ENCODE measurements around the gene SERPING1.

SERPING1 gene

DNA sequence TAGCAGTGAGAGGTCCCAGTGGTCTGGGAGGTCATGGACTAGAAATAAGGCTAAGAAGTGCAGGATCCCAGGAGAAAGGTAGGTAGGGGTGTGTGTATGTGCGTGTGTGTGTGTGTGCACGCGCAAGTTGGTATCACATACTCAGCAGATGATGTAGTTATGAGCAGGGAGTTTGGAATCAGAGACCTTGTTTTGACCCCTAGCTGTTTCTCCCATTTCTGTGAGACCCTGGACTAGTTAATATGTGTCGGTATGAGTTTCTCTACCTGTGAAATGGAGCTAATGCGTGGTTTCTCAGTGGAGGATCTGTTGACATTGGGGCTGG lies 1.3 kb downstream of the SERPING1 start:
- no peak for DNase-seq

DNA sequence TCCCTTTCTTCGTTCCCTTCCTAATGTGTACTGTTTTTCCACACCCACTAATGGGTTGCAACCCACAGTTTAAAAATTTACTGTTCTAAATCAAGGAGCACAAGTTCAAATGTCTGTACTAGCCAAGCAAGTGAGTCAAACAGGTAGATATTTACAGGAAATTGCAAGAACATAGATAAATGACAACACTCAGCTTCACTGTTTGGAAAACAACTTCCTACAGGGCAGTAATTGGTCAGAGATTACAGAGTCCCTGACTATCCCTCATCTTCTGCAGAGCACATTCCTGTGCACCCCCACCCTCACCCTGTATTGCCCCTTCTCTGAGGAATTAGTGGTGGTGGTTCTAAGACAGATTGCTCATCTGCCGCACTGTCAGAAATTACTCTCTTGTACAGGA lies 1.9 kb downstream of the SERPING1 start:
- DNase-seq = no peak

DNA sequence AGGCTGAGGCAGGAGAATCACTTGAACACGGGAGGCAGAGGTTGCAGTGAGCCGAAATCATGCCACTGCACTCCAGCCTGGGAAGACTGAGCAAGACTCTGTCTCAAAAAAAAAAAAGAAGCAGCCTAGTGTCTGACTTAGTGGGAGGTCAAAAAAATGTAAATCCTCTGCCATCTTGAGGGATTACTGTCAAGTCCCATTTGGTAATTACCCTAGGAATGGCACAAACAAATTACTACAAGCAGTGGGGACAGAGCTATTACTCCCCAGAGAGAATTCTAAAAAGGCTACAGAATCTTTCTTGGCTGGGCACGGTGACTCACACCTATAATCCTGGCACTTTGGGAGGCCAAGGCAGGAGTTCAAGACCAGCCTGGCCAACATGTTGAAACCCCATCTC lies 3.8 kb downstream of the SERPING1 start:
- no peak for DNase-seq

DNA sequence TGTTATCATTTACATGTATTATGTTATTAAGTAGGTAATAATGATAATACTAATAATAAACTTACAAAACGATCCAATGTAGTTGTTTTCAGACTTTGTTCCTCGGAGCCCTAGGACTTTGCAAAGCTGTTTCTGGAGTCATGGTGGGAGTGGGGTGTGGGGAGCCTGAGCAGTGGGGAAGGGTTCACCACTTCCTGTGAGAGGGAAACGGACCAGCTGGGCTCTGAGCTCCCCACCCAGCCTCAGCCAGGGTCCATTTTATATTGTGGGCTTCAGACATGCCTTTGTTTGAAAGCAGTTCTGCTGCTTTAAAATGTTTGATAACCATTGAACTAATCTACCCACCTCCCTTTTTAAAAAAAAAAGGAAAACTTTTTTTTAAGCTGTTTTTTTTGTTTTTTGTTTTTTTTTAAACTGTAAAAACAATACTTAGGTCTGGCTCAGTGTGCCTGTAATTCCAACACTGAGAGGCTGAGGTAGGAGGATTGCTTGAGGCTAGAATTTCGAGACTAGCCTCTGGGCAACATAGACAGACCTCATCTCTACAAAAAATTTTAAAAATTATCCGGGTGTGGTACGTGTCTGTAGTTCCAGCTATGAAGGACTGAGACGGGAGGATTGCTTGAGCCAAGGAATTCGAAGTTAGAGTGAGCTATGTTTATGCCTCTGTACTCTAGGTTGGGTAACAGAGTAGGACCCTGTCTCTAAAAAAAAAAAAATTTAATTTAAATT lies 7.0 kb downstream of the SERPING1 start:
- DNase-seq = no peak

DNA sequence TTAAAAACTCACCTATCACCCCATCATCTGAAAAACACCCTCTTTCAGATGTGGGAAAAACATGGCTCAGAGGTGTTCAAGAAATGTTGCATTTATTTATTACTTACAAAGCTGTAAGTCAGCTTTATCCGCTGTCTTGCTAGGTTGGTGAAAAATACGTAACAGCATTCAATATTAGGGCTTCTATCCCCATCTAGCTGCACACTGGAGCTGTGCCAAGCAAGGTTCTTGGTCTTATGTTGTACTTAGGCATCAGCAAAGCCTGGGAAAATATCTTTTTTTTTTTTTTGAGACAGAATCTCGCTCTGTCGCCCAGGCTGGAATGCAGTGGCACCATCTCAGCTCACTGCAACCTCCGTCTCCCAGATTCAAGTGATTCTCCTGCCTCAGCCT lies 7.5 kb downstream of the SERPING1 start:
- no peak for DNase-seq

DNA sequence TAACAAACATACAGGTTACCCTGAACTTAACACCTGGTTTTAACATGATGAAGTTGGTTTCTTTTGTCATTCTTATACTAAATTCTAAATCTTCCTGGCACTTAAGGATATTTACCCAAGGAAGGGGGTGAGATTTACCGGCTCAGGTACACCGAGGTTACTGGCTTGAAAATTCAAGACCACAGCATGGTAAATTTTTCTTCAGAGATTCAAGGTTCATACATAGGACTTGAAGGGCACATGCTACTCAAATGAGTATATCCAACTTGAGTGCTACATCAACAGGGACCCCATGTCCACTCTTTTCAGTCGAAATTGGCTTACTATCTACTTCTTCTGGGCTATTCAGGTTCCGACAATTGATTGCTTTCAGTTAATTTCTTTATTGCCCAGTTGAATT lies 12.7 kb downstream of the SERPING1 start:
- DNase-seq = no peak

DNA sequence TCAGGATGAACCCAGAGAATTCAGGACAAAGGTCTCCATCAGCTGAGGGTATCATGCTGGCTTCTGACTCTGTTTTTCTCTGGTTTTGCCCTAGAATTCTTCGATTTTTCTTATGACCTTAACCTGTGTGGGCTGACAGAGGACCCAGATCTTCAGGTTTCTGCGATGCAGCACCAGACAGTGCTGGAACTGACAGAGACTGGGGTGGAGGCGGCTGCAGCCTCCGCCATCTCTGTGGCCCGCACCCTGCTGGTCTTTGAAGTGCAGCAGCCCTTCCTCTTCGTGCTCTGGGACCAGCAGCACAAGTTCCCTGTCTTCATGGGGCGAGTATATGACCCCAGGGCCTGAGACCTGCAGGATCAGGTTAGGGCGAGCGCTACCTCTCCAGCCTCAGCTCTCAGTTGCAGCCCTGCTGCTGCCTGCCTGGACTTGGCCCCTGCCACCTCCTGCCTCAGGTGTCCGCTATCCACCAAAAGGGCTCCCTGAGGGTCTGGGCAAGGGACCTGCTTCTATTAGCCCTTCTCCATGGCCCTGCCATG lies 16.8 kb downstream of the SERPING1 start:
- no peak for DNase-seq

DNA sequence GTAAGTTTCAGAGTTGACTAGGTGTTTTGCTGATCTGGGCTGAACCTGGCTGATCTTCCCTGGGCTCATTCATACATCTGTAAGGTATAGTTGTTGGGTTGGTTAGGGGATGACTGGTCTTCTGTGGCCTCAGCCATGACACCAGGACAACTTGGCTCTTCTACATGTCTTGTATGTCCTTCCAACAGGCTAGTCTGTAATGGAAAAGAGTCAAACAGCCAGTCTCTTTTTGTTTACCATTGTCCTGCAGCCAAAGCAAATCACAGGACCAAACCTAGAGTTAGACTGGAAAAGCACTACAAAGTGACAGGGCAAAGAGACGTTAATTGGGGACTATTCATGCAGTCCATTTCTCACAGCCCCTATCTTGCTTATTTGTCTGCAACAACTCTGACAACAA lies 17.8 kb downstream of the SERPING1 start:
- DNase-seq = no peak

DNA sequence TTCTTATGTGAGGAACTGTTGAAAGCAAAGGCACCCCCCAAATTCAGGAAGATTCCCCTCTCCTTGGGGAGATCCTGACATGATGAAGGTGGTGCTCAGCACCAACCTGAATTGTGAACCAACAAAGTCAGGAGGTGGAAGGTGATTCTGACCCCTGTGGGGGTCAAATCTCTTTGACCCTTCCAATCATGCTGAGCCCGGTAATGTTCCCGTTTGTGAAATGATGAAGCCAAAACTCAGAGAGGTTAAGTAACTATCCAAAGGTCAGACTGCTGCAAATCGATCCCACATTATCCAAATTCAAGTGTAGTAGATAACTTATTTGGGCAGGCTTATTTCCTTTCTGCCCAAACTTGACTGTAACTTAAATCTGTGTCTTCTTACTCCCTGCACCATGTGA lies 19.1 kb downstream of the SERPING1 start:
- DNase-seq = no peak

DNA sequence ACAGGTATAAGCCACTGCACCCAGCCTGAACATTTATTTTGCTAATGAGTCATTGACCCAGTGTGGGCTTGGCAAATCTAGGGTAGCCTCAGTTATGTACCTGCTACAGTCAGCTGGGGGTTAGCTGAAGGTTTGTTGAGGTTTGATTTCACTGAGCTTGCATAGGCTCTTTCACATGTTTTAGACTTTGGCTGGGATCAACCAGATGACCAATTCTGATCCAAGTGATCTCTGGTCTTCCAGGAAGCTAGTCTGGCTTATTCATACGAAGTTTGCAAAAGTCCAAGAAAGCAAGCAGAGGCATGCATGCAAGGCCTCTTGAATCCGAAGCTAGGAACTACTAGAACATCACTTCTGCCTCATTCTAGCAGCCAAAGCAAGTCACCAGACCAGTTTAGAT lies 21.0 kb downstream of the SERPING1 start:
- no peak for DNase-seq

DNA sequence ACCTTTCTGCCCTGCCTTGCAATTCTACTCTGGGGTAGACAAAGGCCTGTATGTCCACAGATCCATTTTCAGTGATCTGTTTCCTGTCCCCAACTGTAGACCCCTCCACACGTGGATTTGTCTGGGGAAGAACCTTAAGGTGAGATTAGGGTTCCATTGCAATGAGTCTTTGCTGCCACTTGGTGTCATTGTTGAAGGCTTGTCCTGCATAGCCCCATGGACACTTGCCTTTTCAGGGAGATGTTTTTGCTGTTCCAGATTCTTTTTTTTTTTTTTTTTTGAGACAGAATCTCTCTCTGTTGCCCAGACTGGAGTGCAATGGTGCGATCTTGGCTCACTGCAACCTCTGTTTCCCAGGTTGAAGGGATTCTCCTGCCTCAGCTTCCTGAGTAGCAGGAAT lies 21.8 kb downstream of the SERPING1 start:
- DNase-seq = no peak

DNA sequence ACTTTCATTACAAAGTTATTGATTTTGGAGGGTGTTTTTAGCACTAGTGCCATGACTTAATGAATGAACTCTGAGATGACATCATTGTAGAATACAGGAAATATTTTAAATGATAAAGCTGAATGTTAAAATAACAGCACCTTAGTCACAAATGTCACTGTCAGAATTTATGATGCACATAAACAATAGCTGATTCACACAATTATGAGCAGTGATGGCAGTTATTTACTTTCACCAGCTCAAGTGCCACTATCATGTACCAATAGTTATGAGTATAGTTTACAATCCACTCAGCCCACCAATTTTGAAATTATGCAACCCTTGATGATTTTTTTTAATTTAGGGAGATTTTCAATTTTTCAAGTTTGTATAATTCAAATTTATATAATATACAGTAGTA lies 23.0 kb downstream of the SERPING1 start:
- no peak for DNase-seq

DNA sequence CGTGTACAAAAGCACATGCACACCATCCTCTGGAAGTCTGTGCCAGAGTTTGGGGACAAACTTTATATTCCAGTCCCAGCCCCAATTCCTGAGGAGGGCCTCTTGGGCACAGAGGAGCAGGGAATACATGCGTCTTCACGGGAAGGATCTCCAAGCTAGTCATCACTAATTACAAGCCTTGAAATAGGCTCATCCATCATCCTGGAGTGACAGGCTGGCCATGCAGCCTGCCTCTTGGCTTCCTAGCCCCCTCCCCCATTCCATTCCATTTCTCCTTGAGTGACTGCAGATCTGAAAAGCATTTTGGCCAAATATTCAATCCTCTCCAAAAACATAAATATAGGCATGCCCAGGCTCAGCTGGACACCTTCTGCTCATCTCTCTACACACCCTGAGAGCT lies 24.8 kb downstream of the SERPING1 start:
- no peak for DNase-seq

DNA sequence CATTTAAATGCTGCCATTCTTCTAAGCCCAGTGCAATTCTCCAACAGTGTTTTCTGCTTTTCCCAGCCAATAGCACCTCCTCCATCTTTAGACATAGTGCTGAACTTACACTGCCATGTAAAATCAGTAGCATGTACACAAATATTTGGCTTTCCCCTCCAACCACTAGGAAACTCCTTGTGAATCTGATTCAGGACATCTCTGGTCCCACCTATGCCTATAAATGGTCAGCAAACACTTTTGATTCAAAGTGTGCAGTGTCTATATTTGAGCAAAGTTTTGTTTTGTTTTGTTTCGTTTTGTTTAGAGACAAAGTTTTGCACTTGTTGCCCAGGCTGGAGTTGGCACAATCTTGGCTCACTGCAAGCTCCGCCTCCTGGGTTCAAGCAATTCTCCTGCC lies 27.4 kb downstream of the SERPING1 start:
- DNase-seq = no peak

DNA sequence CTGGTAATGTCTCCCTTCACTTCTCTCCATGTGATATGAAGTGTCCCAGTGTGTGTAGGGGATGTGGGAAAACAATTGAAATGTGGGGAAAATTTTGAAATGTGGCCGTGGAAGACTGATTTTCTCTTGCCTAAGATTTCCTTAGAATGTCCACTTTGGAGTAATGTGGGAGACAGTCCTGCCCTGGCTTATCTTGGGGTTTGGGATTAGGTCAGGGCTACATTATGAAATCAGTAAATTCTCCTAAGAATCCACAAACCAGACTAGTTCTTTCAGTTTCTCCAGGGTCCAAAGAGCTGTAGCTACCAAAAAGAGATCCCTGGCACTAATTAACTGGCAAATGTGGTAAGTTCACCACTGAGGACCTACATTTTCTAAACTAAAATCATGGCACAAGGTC lies 29.4 kb downstream of the SERPING1 start:
- no peak for DNase-seq

DNA sequence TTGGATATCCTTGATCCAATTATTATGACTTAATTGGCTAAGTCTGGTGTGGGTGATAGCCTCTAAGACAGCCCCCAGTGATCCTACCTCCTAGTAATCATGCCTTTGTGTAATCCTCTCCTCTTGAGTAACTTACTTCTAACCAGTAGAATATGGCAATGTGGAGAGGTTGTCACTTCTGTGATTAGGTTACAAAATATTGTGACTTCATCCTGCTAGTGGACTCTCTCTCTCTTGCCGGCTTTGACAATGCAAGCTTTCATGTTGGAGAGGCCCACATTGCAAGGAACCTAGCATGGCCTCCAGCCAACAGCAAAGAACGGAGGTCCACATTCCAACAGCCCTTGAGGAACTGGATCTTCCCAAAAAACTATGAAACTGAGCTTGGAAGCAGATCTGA lies 32.7 kb downstream of the SERPING1 start:
- no peak for DNase-seq

DNA sequence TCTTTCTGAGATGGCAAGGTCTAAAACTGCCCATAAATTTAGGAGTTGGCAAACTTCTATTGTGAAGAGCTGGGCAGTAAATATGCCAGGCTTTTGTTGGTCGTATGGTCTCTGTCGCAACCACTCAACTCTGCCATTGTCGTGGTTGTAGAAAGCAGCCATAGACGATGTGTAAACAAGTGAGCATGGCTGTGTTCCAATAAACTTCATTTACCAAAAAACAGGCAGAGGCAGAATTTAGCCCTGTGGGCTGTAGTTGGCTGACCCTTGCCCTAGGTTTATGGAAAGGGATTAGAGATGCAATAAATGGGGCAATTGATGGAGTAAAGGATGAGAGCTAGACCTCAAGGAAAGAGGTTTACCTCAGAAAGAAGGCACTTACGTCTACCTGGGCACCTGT lies 34.6 kb downstream of the SERPING1 start:
- no peak for DNase-seq

DNA sequence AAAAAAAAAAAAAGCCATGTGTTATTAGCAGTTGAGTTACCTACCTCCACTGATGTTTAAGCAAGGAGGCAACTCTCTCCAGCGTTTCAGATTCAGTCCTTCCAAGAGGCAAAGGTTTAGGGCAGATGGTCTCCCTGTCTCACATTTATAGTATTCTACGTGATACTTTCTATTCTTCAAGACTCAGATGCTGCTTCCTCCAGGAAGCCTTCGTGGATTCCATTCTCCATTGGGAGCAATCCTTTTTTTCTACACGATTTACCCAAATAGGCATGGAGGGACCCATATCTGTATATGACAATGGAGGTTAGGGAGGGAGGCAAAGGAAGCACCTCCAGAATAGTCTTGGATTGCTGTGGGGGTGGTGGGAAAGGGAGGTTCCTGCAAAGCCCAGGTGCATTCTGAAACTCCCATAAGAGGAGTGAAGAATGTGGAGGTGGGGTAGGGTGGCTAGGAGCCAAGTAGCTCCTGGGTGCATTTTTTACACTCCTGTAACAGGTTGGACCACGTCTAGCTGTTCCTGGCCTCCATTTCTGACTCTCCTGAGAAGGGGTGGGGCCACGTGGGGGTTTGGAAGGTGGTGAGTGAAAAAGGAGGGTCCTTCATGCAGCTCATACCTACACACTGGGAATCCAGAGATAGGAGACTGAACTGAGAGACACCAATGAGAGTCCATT lies 36.0 kb downstream of the SERPING1 start:
- no peak for DNase-seq

DNA sequence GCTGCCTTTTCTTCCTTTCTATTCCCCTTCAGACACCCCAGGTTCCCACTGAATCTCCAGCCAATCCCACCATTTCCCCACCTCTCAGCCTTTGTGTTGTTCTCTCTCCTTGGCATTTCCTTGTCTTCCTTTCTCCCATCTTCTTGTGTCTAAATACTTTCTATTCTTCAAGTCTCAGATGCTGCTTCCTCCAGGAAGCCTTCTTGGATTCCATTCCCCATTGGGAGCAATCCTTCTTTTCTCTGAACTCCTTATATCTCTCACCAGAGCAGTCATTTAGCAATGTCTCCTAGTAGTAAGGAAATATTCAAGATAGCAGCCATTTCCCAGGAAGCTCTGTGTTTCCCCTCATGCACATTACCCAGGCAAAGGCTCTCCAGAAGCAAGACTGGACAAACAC lies 36.8 kb downstream of the SERPING1 start:
- no peak for DNase-seq

DNA sequence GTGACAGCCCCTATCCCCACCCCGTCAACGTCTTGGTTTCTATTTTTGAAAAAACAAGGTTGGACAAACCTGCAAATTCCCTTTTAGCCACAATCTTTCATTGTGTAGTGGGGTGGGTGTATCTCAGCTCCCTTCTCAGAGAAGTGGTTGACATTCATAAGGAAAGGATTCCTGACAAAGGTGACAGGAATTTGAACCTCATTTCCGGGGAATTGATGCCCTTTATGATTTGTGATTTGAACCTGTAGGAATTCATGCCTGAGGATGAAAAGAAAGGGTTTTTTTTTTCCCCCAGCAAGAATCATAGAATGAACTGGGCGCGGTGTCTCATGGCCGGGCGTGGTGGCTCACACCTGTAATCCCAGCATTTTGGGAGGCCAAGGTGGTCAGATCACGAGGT lies 37.8 kb downstream of the SERPING1 start:
- no peak for DNase-seq

DNA sequence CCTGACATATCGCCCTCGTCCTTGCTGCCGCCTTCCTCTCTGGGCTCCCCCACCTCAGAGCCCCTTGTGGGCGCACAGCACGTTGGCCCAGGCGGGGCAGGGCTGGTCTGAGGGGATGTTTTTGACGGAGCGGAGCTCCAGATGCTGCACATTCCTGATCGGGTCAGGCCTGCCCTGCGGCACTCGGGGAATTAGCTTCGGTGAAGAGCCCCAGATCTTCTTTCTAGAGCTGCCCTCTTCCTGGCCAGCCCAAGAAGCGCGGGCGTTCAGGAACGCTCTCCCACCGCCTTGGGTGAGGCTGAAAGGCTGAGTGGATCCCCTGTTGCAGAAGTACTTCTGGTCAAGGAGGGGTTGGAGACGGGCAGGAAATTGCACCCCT lies 40.1 kb downstream of the SERPING1 start:
- DNase-seq = no peak

DNA sequence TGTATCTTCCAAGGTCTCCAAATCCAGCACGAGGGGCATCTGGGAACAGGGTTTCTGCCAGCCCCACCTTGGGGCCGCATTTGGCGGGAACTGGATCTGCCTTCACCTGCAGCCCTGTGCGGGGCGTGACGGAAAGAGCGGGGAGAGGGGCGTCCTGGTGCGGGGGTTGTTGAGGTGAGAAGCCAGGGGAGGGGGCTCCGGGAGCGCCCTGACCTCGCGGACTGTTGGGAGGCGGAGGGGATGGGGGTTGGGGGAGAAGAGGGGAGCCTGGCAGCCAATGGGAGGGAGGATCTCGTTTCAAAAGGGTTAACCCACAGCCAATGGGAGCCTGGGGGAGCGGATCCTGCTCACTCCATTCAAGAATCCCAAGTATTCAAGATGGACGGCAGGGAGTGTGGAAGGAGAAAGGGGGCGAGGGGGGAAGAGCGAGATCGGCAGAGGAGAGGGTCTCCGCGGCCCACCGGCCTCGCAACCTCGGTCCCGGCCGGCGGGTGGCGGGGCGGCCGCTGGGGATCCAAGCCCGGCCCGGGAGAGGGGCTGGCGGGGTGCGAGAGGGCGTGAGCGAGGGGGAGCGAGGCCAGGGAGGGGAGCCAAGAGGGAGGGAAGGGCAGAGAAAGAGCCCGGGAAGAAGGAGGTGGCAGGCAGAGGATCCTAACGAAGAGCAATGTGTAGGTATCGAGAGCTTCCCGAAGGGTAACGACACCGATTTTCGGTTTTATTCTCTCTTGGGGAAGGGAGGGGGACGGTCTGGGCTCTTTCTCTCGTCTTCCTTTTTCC lies 40.7 kb downstream of the SERPING1 start:
- DNase-seq = peak; percentile 93

DNA sequence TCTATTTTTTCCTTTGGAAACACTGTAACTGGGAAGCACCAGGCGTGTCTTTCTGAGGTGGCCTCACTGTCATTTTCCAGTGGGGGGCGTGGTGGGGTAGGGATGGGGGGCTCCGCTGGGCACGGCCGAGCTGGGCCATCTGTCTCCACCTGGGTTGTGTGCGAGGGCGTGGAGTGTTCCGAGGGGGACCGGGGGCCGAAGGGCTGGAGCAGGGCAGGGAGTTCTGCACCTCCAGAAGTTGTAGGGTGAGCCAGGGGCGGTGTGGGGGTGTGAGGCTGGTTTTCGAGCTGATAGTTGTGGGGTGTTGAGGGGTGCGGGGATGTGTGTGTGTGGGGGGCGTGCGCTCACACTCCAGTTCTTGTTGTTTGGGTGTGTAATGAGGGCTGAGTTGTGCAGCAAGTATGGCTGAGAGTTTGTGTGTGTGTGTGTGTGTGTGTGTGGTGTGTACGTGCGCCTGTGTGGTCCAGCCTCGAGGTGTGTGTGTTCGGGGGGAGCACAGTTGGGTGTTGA lies 41.4 kb downstream of the SERPING1 start:
- no peak for DNase-seq
